GM23338 (cell line): ENCODE results near the gene SPOPL.

Experiments used
- CREB1 ChIP-seq: fragments of 250-450 bp; sonication (Bioruptor Pico); IDR thresholded peaks from 2 replicates; pipeline ENCODE4 v1.5.0; 2020; ENCODE audit warnings: low read depth, mild to moderate bottlenecking, moderate library complexity
- ETS1 ChIP-seq: IDR thresholded peaks from 2 replicates; pipeline ENCODE4 v1.6.1; 2016; ENCODE audit warnings: antibody characterized with exemption
- EZH2 ChIP-seq: fragments of 200-600 bp; sonication (generic); IDR thresholded peaks from one replicate; pipeline ENCODE4 v1.8.0; 2017; ENCODE audit warnings: antibody characterized with exemption, mild to moderate bottlenecking, low read depth; ENCODE audit not compliant: unreplicated experiment
- EZH2phosphoT487 ChIP-seq: fragments of 200-600 bp; sonication (generic); IDR thresholded peaks from one replicate; pipeline ENCODE4 v1.8.1; 2018; ENCODE audit warnings: antibody characterized with exemption; ENCODE audit not compliant: unreplicated experiment
- JUNB ChIP-seq: IDR thresholded peaks from one replicate; pipeline ENCODE4 v1.6.1; 2016; ENCODE audit warnings: antibody characterized with exemption; ENCODE audit not compliant: unreplicated experiment
- NANOG ChIP-seq: IDR thresholded peaks from 2 replicates; pipeline ENCODE4 v1.6.1; 2016; ENCODE audit warnings: antibody characterized with exemption, borderline replicate concordance
- POLR2AphosphoS5 ChIP-seq: IDR thresholded peaks from 2 replicates; pipeline ENCODE4 v1.6.1; 2016; ENCODE audit warnings: antibody characterized with exemption, low read depth
- REST ChIP-seq: IDR thresholded peaks from one replicate; pipeline ENCODE4 v1.6.1; 2018; ENCODE audit warnings: antibody characterized with exemption; ENCODE audit not compliant: unreplicated experiment
- STAT1 ChIP-seq: IDR thresholded peaks from one replicate; pipeline ENCODE4 v1.6.1; 2016; ENCODE audit warnings: antibody characterized with exemption; ENCODE audit not compliant: unreplicated experiment
- ZNF331 ChIP-seq: fragments of 250-450 bp; sonication (Bioruptor Pico); IDR thresholded peaks from 2 replicates; pipeline ENCODE4 v1.5.0; 2020; ENCODE audit warnings: low read depth, mild to moderate bottlenecking, moderate library complexity
- TF ChIP-seq, protein P1 (sequence below), 2 experiments: fragments of 200-600 bp in 1 of 2; sonication (generic) in 1 of 2; conservative IDR thresholded peaks; 2 replicates each; pipeline versions ENCODE4 v1.5.1 to v1.6.1; 2016 to 2017; ENCODE audit warnings: antibody characterized with exemption in 2 of 2, low read depth in 2 of 2, mild to moderate bottlenecking in 2 of 2, moderate library complexity in 1 of 2

- TF ChIP-seq REST = no peak
- TF ChIP-seq, protein P1, sequence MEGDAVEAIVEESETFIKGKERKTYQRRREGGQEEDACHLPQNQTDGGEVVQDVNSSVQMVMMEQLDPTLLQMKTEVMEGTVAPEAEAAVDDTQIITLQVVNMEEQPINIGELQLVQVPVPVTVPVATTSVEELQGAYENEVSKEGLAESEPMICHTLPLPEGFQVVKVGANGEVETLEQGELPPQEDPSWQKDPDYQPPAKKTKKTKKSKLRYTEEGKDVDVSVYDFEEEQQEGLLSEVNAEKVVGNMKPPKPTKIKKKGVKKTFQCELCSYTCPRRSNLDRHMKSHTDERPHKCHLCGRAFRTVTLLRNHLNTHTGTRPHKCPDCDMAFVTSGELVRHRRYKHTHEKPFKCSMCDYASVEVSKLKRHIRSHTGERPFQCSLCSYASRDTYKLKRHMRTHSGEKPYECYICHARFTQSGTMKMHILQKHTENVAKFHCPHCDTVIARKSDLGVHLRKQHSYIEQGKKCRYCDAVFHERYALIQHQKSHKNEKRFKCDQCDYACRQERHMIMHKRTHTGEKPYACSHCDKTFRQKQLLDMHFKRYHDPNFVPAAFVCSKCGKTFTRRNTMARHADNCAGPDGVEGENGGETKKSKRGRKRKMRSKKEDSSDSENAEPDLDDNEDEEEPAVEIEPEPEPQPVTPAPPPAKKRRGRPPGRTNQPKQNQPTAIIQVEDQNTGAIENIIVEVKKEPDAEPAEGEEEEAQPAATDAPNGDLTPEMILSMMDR (conservative IDR thresholded peaks at IDR 0.05; ENCODE audit: low read depth in 2 of 2) = no peak
- TF ChIP-seq EZH2phosphoT487 = no peak
- TF ChIP-seq EZH2 = no peak
- TF ChIP-seq STAT1 = no peak
- TF ChIP-seq NANOG = no peak
- TF ChIP-seq POLR2AphosphoS5 = no peak
- no peak for TF ChIP-seq ETS1
- no peak for TF ChIP-seq CREB1 (CRISPR knock-in tag)
- no peak for TF ChIP-seq JUNB
- no peak for TF ChIP-seq ZNF331 (CRISPR knock-in tag)
These were observed 8.7 kb downstream of the SPOPL start for GRCh38 chr2:138510319-138510718.
